ENCODE data around the gene MED20. TPM values are rescaled to one million over a fixed set of nuclear protein-coding genes. Genes with fewer than 3 reads are reported as not detected.

MED20 gene
- total RNA-seq, 1 donor from 2014 or later = 28.9 TPM

- Histone ChIP-seq H4K20me1 (ENCODE audit: insufficient read depth, low read length) (peaks cover 90% of the 10 kb centered on the region), H3K9ac (ENCODE audit: low read length) (no peak overlapping the region), H3K36me3 (ENCODE audit: insufficient read depth, low read length) (peaks cover 52% of the 10 kb centered on the region), H3K4me1 (ENCODE audit: insufficient read depth, low read length) (peaks cover 7% of the 10 kb centered on the region), H3K27me3 (ENCODE audit: insufficient read depth, low read length) (no peaks in the 10 kb centered on the region), H3K9me3 (ENCODE audit: insufficient read depth, low read depth, low read length) (no peaks in the 10 kb centered on the region), H3K4me2 (ENCODE audit: low read length) (no peak overlapping the region), H3K4me3 (ENCODE audit: insufficient read depth, low read depth, low read length) (no peak overlapping the region), H3K79me2 (ENCODE audit: insufficient read depth, low read length) (peaks cover 32% of the 10 kb centered on the region), H3K27ac (ENCODE audit: low read depth, low read length) (no peak overlapping the region), H2AFZ (ENCODE audit: low read depth, low read length) (no peak overlapping the region)
- no peaks in the 10 kb centered on the region for H3K9me3 Mint-ChIP-seq (ENCODE audit: unreplicated experiment)
- no peak for TF ChIP-seq EZH2 (IDR thresholded peaks at IDR 0.05; ENCODE audit: insufficient read depth, low read length)
- no peak for TF ChIP-seq CTCF (IDR thresholded peaks at IDR 0.05; ENCODE audit: insufficient read depth, low read depth, low read length)
- H3K4me1 Mint-ChIP-seq (ENCODE audit: low read depth, unreplicated experiment) = peaks cover 19% of the 10 kb centered on the region
- H3K27ac Mint-ChIP-seq (ENCODE audit: unreplicated experiment) = no peak overlapping the region
- H3K36me3 Mint-ChIP-seq (ENCODE audit: low read depth, unreplicated experiment) = peaks cover 15% of the 10 kb centered on the region
- FAIRE-seq (no peak), DNase-seq (ENCODE audit: low read depth) (no peak)
- H3K4me3 Mint-ChIP-seq (ENCODE audit: unreplicated experiment) = no peak overlapping the region
- H3K27me3 Mint-ChIP-seq (ENCODE audit: low read depth, unreplicated experiment) = no peaks in the 10 kb centered on the region
Observed at GRCh38 chr6:41934278-41935192, 13.6 kb upstream of the MED20 start.

GRCh38 chr6:41932378-41932777 lies 11.4 kb upstream of the MED20 start:
- peaks cover 7% of the 10 kb centered on the region for H3K4me1 Mint-ChIP-seq (ENCODE audit: low read depth, unreplicated experiment)
- no peaks in the 10 kb centered on the region for H3K27me3 Mint-ChIP-seq (ENCODE audit: low read depth, unreplicated experiment)
- FAIRE-seq (no peak), DNase-seq (ENCODE audit: low read depth) (no peak)
- peaks cover 15% of the 10 kb centered on the region for H3K36me3 Mint-ChIP-seq (ENCODE audit: low read depth, unreplicated experiment)
- peaks cover 82% of the 10 kb centered on the region for H4K20me1 ChIP-seq (ENCODE audit: insufficient read depth, low read length)
- H3K79me2 ChIP-seq (ENCODE audit: insufficient read depth, low read length) = peaks cover 23% of the 10 kb centered on the region
- H2AFZ ChIP-seq (ENCODE audit: low read depth, low read length) = no peak overlapping the region
- no peak overlapping the region for H3K9ac ChIP-seq (ENCODE audit: low read length)
- no peak overlapping the region for H3K4me2 ChIP-seq (ENCODE audit: low read length)
- no peaks in the 10 kb centered on the region for H3K9me3 ChIP-seq (ENCODE audit: insufficient read depth, low read depth, low read length)
- H3K36me3 ChIP-seq (ENCODE audit: insufficient read depth, low read length) = peaks cover 68% of the 10 kb centered on the region
- H3K4me1 ChIP-seq (ENCODE audit: insufficient read depth, low read length) = no peaks in the 10 kb centered on the region
- no peak overlapping the region for H3K4me3 ChIP-seq (ENCODE audit: insufficient read depth, low read depth, low read length)
- no peaks in the 10 kb centered on the region for H3K9me3 Mint-ChIP-seq (ENCODE audit: unreplicated experiment)
- H3K27ac Mint-ChIP-seq (ENCODE audit: unreplicated experiment) = no peak overlapping the region
- H3K4me3 Mint-ChIP-seq (ENCODE audit: unreplicated experiment) = no peak overlapping the region
- no peak for TF ChIP-seq CTCF (IDR thresholded peaks at IDR 0.05; ENCODE audit: insufficient read depth, low read depth, low read length)
- no peak overlapping the region for H3K27ac ChIP-seq (ENCODE audit: low read depth, low read length)
- H3K27me3 ChIP-seq (ENCODE audit: insufficient read depth, low read length) = no peaks in the 10 kb centered on the region

- Histone ChIP-seq H3K4me2 (ENCODE audit: low read length) (no peak overlapping the region), H3K4me3 (ENCODE audit: insufficient read depth, low read depth, low read length) (no peak overlapping the region), H2AFZ (ENCODE audit: low read depth, low read length) (no peak overlapping the region), H3K4me1 (ENCODE audit: insufficient read depth, low read length) (no peaks in the 10 kb centered on the region), H3K36me3 (ENCODE audit: insufficient read depth, low read length) (peaks cover 67% of the 10 kb centered on the region), H3K27ac (ENCODE audit: low read depth, low read length) (no peak overlapping the region), H3K9me3 (ENCODE audit: insufficient read depth, low read depth, low read length) (no peaks in the 10 kb centered on the region), H3K27me3 (ENCODE audit: insufficient read depth, low read length) (no peaks in the 10 kb centered on the region), H3K79me2 (ENCODE audit: insufficient read depth, low read length) (peaks cover 28% of the 10 kb centered on the region), H3K9ac (ENCODE audit: low read length) (no peak overlapping the region), H4K20me1 (ENCODE audit: insufficient read depth, low read length) (peaks cover 82% of the 10 kb centered on the region)
- TF ChIP-seq EZH2 (IDR thresholded peaks at IDR 0.05; ENCODE audit: insufficient read depth, low read length) = no peak
- TF ChIP-seq CTCF (IDR thresholded peaks at IDR 0.05; ENCODE audit: insufficient read depth, low read depth, low read length) = no peak
- peaks cover 15% of the 10 kb centered on the region for H3K36me3 Mint-ChIP-seq (ENCODE audit: low read depth, unreplicated experiment)
- no peak overlapping the region for H3K4me3 Mint-ChIP-seq (ENCODE audit: unreplicated experiment)
- peaks cover 7% of the 10 kb centered on the region for H3K4me1 Mint-ChIP-seq (ENCODE audit: low read depth, unreplicated experiment)
- no peaks in the 10 kb centered on the region for H3K27me3 Mint-ChIP-seq (ENCODE audit: low read depth, unreplicated experiment)
- no peak overlapping the region for H3K27ac Mint-ChIP-seq (ENCODE audit: unreplicated experiment)
- no peak for FAIRE-seq
- H3K9me3 Mint-ChIP-seq (ENCODE audit: unreplicated experiment) = no peaks in the 10 kb centered on the region
- no peak for DNase-seq (ENCODE audit: low read depth)
Observed at GRCh38 chr6:41931792-41932191, 10.9 kb upstream of the MED20 start.

Data from astrocyte (in vitro differentiated cells and primary cell).